Inferior parietal cortex (tissue), 1 donor: ENCODE results near the gene SCARF2.
"Not testable (repeated sequence)": the region's sequence is repeated elsewhere in the genome, so short reads cannot be mapped to it uniquely, and the experiment has no call there.

Experiments used
- DNase-seq: peaks from one replicate; pipeline ENCODE4 v3.0.0-alpha.2; 2016; ENCODE audit errors: extremely low spot score

The SCARF2 gene

DNA sequence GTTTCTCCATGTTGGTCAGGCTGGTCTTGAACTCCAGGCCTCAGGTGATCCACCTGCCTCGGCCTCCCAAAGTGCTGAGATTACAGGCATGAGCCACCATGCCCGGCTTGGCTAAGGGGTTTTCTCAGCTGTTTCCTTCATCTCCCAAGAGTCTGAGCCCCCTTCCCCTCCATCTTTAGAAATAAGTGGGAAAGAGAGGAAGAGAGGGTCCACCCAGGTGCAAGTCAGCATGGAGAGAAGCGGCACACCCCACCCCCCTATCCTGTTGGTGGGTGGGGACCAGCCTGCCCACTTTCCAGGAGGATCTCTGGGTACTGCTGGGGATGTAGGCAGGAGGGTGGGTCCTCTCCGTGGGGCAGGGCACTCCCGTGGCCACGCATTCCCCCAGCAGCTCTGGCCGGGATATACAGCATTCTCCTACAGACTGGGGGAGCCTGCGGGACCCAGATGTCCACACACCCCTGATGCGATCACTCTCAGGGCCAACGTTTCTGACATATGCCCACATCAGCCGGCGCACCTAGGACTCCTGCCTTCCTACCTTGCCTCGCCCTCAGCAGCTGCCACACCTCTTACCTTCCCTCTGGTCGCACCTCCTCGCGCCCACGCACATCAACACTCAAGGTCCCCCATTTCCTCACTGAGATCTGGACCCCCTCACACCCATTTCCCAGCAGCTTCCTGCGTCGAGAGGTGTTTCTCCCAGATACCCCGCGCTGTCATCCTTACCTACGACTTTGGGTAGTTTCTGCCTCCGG, 8.9 kb downstream of the SCARF2 start:
- no peak for DNase-seq

DNA sequence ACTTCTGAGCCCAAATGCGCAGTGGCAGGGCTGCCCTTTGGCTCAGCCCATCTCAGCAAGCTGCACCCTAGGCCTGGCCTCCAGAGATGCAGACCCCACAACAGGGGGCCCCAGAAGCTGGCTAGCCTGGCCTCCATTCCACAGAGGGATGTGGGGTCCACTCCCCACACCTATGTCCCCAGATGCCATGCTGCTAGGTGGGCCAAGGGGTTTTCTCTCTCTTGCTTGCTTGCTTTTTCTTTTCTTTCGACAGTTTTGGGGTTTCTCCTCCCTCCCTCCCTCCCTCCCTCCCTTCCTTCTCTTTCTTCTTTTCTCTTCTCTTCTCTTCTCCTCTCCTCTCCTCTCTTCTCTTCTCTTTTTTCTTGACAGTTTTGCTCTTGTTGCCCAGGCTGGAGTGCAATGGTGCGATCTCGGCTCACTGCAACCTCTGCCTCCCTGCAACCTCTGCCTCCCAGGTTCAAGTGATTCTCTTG, 9.6 kb downstream of the SCARF2 start:
- DNase-seq = no peak

DNA sequence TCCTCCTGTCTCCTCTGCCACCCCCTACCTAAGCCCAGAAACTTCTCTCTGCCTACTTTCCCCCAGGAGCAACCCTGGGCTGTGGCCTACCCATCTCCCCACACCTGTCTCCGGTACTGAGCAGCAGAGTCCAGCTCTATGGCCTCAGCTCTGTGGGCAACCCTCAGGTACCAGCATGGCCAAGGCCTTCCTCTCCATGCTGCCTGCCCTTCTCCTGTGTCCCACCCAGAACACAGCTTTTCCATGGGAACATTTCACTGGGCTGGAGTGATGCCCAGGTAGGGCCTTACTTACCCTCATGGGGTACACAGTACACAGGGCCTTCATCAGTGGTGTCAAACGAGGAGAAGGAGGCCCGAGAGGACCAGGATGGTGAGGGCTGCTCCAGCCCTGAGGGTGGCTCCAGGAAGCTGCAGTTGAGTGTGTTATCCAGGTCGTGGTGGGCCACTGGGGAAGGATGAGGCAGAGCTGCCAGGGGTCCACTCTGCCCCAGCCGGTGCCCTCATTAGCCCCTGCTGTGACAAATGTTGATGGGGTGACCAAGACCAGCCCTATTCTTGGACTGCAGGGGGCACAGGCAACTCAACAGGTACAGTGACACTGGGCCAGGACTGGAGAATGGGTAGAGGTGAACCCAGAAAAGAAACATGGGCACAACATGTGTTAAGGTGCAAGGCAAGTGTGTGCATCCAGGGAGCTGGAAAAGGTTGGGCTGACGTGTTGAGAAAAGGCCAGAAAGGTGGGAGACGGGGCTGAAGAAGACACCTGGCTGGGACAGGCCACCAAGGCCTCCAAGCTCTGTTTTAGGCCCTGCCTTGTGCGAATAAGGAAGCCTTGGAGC, 10.3 kb downstream of the SCARF2 start:
- no peak for DNase-seq

DNA sequence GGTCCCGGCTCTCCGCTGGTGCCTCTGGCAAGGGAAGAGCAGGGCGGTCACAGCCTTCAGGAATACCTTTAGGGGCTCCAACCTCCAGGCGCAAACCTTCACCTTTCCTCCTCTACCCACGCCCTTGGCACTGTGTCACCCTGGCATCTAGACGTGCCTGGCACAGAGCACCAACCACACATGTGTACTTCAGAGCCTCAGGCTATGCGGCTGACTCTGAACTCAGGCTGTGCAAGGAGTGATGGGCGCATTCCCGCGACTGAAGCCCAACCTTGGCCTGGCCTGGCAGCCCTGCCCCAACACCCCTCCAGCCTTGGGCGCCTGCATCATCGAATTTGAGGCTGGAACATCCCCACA, 11.4 kb downstream of the SCARF2 start:
- no peak for DNase-seq

DNA sequence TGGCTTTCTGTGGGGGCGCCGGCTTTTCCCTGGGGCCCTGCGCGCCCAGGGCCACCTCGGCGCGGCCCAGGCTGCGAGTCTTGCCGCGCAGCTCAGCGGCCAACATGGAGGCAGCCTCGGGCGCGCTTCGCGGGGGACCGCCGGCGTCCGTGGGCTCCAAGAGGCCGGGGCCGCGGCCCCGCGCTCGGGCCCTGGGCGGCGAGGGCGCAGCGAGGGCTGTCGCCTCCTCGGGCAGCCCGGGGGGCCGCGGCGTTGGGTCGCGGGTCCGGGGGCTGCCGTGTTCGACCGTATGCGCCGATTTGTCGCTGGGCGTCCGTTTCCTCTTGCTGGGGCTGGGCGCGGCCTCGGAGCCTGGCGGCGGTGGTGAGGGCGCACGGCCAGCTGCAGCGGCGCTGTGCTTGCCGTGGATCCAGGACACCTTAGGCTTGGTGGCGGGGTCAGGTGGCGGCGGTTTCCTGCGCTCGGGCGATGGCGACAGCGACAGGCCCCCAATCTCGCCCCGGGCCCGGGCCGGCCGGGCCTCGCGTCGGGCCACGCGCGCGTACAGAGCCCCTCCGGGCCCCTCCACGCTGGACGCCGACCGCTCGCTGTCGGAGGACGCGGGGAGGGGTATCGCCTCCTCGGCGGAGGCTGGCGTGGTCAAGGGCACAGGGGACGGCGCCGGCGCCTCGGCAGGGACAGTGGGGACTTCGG, 11.9 kb downstream of the SCARF2 start:
- DNase-seq = no peak

DNA sequence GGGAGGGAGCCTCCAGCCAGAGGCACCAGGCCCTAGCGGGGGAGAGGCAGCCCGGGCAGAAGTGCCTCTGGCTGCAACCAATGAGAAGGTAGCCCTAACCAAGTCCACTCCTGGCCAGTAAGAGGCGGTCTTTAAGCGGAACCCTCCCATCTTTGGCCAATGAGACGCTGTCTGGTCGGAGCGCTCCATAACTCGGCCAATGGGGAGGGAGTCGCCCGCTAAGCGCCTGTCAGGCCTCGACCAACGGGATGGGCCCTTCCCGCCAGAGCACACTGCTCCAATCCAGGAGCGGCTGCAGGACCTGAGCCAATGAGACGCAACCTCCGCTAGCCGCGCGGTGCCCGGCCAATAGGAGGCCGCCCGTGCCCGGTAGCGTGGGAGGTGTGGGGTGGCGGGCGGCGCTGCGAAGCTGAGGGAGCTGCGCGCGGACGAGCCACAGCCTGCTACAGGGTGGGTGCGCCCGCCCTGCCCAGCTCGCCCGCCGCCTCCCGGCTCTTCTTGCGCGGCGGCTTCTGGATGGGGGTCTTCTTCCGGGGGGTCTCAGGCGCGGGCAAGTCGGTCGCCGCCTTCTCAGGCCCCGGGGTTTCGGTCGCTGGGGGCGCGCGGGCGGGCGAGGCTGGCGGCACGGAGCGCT, 12.6 kb downstream of the SCARF2 start:
- peak; percentile 39 for DNase-seq

DNA sequence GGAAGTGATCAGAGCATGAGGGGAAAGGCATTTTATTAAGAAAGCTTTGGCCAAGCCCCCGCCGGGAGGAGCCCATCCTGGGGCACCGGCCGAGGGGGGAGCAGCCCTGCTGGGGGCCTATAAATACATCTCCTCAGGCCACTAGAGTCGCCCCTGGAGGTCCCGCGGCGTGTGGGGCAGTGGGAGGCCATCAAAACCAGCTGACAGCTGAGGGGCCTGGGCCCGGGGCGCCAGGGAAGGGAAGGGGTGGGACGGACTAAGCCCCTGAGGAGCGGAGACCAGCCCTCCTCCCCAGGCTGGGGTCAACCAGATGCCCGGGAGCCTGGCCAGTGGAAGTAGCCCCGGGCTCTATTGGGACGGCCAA, 13.1 kb downstream of the SCARF2 start:
- no peak for DNase-seq

DNA sequence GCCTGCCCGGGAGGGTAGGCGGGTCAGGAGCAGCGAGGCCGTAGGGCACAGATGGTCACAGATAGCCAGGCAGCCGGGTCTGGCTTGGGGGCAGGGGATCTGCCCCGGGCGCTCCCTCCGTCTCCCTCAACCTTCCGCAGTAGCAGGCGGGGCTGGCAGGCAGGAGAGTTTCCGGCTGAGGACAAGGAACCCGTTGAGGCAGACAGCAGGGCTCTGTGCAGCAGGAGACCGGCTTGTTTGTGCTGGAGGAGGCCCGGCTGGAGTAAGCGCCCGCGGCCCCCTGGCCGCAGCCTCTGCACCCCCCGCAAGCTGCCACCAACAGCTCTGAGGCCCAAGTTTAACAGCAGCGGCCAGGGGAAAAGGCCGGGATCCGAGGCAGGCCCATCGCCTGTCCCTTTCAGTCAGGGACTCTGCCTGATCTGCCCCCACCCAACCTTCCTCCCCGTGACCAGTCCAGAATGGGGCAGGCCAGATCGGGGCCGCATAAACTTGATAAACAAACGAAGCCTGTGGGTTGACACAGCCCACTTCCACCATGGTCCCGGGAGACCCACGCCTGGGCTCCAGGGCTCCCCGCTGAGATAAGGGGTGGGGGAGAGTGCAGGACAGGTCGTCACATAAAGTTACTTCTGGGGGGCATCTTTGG, 13.6 kb downstream of the SCARF2 start:
- no peak for DNase-seq

DNA sequence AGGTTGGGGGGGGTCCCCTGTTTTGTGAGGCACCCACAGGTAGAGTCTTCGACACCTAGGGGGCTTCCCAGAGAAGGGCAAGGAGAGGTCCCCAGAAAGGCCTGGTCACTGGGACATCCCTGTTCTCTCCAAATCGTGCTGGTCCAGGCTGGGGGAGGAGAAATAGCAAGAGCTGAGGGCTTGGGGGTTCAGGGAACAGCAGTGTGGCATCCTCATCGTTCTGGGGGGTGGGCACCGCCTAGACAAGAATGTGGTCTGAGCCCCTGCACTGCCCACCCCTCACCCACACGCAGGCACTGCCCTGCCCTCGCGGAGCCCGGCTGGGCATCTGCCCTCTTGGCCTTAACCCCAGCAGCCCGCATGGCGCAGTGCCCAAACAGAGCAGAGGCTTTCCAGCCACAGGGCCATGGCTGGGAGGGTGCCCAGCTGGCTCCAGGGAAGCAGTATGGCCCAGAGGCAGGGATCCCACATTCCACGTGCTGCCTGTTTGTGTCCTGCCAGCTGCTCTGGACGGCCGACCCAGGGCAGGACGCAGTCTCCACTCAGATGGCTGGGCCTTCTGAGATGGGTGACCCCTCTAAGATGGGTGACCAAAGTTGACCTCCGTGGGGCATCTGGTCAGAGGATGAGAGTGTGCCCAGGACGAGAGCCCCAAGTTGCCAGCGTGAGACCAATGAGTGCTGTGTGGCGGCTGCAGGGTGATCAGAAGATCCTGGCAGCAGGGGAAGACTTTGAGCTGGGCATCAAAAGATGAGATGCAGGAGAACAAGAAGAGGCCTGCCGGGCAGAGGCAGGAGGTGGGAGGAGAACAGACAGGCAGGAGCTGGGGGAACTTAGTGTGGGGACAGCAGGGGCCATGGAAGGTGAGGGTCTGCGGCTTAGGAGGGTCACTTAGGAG, 14.4 kb downstream of the SCARF2 start:
- DNase-seq = peak; percentile 77

DNA sequence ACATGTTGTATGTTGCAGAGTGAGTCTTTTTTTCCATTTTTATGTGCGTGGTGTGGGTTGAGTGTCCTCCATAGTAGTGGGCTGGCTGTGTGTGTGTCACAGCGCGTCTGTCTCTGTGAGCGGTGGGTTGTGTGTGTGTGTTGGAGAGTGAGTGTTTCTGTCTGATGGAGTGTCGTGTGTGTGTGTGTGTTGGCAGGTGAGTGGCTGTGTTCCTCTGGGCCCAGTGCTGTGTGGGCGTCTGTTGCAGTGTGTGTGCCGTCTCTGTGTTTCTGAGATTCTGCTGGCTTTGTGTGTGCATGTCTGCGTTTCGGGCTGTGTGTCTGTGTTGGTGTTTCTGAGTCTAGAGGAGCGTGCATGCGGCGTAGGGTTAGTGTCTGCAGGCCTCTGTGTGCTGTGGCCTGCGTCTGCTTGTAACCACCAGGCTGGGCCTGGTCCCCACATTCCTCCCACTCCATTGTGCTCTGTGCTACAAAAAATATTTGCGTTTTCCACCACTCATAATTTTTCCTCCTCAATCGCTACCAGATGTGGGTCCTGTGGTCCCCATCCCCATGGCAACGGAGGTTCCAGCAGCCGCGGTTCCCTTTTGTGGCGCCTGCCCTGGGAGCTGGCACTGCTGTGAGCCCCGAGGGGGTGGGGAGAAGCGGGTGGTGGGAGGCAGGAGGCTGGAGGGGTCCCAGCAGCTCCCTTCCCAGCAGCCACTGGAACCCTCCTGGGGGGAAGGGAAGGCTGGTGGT, 15.2 kb downstream of the SCARF2 start:
- no peak for DNase-seq

DNA sequence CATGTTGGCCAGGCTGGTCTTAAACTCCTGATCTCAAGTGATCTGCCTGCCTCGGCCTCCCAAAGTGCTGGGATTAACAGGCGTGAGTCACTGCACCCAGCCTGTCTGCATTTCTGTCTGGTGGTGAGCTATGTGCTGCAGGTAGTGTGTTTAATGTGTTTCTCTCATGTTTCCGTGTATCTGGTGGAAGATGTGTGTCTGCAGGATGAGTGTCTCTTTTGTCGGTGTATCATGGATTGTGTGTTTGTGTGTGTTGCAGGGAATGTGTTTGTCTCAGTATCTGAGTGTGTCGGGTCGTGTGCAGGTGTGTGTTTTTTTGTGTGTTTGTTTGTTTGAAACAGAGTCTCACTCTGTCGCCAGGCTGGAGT, 16.1 kb downstream of the SCARF2 start:
- DNase-seq = no peak

DNA sequence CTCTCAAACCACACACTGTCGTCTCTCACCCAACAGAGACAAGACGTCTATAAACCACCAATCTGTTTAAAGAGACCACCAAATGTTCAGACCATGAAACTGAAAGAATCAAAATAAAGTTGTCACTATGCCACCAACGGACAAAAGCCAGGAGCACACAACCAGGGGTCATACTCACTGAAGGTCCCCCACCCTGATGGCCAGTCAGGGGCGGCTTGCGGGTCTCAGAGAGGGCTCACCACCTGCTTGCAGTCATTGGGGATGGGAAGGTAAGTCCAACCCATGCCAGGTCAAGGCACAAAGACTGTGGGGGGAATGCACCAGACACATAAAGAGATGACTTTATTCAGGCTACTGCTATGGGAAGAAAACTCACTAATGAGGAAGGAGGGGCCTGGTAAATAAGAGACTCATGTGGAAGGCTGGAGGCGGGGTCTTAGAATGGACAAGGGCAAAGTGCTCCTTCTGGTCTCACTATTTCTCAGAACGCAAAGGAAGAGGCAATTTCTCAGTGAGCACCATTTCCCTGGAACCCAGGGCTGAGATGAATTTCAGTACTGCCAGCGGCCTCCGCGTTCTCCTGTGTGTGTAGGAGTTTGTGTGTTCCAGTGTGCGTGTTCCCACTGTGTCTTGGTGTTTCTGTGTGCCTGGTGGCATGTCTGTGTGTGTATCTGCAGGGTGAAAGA, 17.3 kb downstream of the SCARF2 start:
- DNase-seq = no peak

DNA sequence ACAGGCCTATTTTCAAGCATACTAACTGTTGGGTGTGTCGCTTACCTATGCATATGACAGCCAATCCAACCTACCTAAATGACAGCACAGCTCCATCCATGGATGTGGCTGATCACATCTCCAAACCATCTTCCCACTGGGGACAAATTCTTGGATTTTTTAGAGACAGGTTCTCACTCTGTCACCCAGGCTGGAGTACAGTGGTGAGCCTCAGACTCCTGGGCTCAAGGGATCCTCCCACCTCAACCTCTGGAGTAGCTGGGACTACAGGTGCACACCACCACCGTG, 18.0 kb downstream of the SCARF2 start:
- no peak for DNase-seq

DNA sequence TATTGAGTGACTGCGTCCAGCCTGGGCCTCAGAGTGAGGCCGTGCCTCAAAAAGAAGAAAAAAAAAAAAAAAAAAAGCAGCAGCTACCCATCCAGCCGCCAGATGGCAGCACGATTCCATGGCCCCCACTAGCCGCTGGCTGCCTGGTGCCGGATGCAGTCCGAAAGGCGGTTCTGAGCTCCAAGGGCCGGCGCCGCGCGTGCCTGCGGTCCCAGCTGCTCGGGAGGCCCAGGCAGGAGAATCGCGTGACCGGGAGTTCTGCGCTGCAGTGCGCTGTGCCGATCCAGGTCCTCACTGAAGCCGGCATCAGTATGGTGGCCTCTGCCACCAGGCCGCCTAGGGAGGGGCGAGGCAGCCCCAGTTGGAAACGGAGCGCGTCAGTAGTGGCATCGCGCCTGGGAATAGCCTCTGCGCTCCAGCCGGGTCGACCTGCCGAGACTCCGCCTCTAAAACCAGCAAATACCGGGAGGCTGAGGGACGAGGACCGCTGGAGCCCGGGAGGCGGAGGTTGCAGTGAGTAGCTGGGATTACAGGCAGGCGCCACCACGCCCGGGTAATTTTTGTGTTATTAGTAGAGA, 19.3 kb downstream of the SCARF2 start:
- peak; percentile 87 for DNase-seq

DNA sequence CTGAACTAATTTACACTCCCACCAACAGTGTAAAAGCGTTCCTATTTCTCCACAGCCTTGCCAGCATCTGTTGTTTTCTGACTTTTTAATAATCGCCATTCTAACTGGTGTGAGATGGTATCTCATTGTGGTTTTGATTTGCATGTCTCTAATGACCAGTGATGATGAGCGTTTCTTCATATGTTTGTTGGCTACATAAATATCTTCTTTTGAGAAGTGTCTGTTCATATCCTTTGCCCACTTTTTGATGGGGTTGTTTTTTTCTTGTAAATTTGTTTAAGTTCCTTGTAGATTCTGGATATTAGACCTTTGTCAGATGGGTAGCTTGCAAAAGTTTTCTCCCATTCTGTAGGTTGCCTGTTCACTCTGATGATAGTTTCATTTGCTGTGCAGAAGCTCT, 21.9 kb downstream of the SCARF2 start:
- DNase-seq = not testable (repeated sequence)

DNA sequence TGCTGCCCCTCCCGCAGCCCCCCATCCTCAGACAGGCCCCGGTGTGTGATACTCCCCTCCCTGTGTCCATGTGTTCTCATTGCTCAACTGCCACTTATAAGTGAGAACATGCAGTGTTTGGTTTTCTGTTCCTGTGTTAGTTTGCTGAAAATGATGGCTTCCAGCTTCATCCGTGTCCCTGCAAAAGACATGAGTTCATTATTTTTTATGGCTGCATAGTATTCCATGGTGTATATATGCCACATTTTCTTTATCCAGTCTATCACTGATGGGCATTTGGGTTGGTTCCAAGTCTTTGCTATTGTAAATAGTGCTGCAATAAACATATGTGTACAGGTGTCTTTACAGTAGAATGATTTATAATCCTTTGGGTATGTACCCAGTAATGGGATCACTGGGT, 22.4 kb downstream of the SCARF2 start:
- DNase-seq = not testable (repeated sequence)

DNA sequence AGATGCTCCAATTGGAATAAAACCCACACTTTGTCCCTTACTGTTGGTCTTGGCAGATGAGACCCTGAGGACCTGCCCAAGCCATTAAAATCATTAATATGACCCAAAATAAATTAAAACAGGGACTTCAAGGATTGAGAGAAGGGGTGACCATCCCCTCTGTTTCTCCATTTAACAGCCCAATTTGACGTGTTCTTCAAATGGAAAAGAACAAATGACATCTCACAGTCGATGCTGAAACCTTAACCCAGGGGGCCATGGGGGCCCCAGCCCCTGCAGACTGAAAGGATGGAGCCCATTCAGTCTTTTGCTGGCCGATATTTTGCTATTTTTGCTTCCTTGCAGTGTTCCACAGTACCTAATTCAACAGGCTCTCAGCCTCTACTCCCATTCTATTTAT, 23.2 kb downstream of the SCARF2 start:
- DNase-seq = no peak

DNA sequence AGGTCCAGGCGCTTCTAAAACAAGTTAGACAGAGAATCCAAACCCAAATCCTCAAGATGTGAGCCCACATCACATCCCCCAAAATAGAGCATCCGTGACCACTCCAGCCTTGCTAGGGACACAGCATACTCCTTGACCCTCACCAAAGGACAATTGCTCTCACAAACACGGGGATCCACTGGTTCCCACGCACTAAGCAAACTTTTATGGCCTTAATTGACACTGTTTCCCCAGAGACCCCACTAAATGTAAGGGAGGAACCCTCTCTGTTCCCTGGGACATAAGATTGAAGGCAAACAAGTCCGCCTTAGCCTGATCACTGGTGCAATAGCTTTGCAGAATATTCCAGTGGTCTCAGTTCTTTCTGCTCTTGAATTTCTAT, 23.6 kb downstream of the SCARF2 start:
- DNase-seq = no peak
